Esophagus muscularis mucosa (tissue), 4 donors: ENCODE results near the gene STXBP6. TPM values are rescaled to one million over a fixed set of nuclear protein-coding genes. Genes with fewer than 3 reads are reported as not detected.

ENCODE experiments used
- DNase-seq: peaks from one replicate; pipeline ENCODE4 v3.0.0-alpha.2; 2017; ENCODE audit errors: extremely low spot score
- H3K27ac ChIP-seq, 4 donors: fragments of 200-600 bp; sonication (generic); replicated peaks in 1 of 4; 1 replicate in 3 of 4; 2 replicates in 1 of 4; pipeline ENCODE4 v1.5.1; 2016 to 2019; ENCODE audit warnings: mild to moderate bottlenecking in 1 of 4
- H3K27me3 ChIP-seq, 4 donors: fragments of 200-600 bp; sonication (generic); one replicate each; pipeline versions ENCODE4 v1.5.1 to v1.6.0; 2016 to 2019
- H3K36me3 ChIP-seq, 4 donors: fragments of 200-600 bp; sonication (generic); one replicate each; pipeline ENCODE4 v1.5.1; 2016 to 2019
- H3K4me1 ChIP-seq, 4 donors: fragments of 200-600 bp; sonication (generic); one replicate each; pipeline ENCODE4 v1.5.1; 2016 to 2019
- H3K4me3 ChIP-seq, 4 donors: fragments of 200-600 bp; sonication (generic); 1 replicate in 2 of 4; 2 replicates in 2 of 4; pipeline ENCODE4 v1.5.1; 2016 to 2019; ENCODE audit warnings: mild to moderate bottlenecking in 4 of 4, moderate library complexity in 1 of 4
- H3K9me3 ChIP-seq, 4 donors: fragments of 200-600 bp; sonication (generic); 1 replicate in 3 of 4; 2 replicates in 1 of 4; pipeline ENCODE4 v1.5.1; 2016 to 2019
- EP300 ChIP-seq: sonication (generic); formaldehyde crosslinking; IDR thresholded peaks from one replicate; pipeline ENCODE4 v1.6.1; 2017; ENCODE audit warnings: antibody characterized with exemption
- POLR2A ChIP-seq: fragments of 450-650 bp; IDR thresholded peaks from one replicate; pipeline ENCODE4 v1.6.1; 2017; ENCODE audit warnings: antibody characterized with exemption, moderate library complexity, mild to moderate bottlenecking, low read depth
- POLR2AphosphoS5 ChIP-seq, 2 donors: sonication (generic); formaldehyde crosslinking; IDR thresholded peaks; one replicate each; pipeline ENCODE4 v1.6.1; 2017; ENCODE audit warnings: antibody characterized with exemption in 2 of 2
- WGBS: methylation state at CpG from one replicate; pipeline ENCODE4 v1.1.5; 2018; 5-methylcytosine and 5-hydroxymethylcytosine counted together
- intact Hi-C: fragments of 100-400 bp; cut with DNase I; formaldehyde crosslinking; loops from one replicate; pipeline ENCODE4 v1.15.1; 2023
- total RNA-seq, 4 donors: library from RNA; depleted of rRNA; stranded (reverse); fragments of >200 nt; gene quantifications; one replicate each; pipeline versions ENCODE4 v1.1.0 to v1.2.1, GENCODE V29; 2016
- TF ChIP-seq, protein P1 (sequence below), 3 experiments: fragments of 200-600 bp in 2 of 3; fragments of 450-650 bp in 1 of 3; sonication (generic) in 2 of 3; IDR thresholded peaks; one replicate each; pipeline ENCODE4 v1.5.1; 2017 to 2019; ENCODE audit warnings: antibody characterized with exemption in 3 of 3, mild to moderate bottlenecking in 2 of 3, moderate library complexity in 1 of 3

Gene STXBP6
- 10 to 100 TPM; 36.9 to 60.4 (median 52.1) TPM for total RNA-seq

DNA sequence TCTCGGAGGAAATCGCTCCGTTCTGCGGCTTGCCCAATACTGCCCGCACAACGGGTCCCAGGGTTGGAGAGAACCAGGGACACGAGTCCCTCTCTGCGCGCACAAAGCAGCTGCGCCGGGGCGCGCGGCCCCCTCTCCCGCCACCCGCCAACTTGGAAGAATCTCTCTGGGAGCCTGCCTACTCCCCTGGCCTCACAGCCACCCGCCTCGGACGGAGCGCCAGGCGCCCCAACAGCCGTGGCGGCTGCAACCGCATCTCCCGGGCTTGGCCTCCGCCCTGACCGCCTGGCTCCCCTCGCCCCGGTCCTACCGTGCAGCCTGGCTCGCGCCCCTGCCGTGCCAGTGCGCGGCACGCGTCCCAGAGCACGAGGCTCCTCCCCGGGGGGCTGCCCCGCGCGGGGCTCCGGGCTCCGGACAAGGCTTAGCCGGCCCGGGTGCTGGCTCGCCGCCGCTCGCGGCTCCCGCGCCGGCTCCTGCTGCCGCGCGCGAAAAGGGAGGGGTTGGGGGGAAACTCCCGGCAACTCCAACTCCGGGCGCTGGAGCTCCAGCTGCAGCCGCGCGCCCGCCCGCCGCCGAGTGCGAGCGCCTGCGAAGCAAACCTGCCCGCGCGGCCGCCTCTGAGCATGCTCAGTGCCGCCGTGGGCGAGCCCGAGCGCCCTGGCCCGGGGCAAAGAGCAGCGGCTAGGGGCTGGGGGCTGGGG is at the start of gene STXBP6:
TSS of gene STXBP6 (minus strand) at position 580 of the 701 bp plus-strand sequence. CDS start 75,329 bp downstream, outside the sequence.
- 0% methylated on average over 3 of the region's 82 CpGs for WGBS
- DNase-seq, result no peak

GRCh38 chr14:25097120-25097519 is 47.2 kb upstream of the STXBP6 start:
- 48% methylated on average over 2 of the region's 2 CpGs for WGBS
- H3K4me1 ChIP-seq, result no peaks in the 10 kb centered on the region
- no peaks in the 10 kb centered on the region for H3K36me3 ChIP-seq
- intact Hi-C loops, result no loop called here
- TF ChIP-seq EP300 (no peak), POLR2A (no peak), POLR2AphosphoS5 (IDR thresholded peaks at IDR 0.05) (no peak)
- TF ChIP-seq, protein P1, sequence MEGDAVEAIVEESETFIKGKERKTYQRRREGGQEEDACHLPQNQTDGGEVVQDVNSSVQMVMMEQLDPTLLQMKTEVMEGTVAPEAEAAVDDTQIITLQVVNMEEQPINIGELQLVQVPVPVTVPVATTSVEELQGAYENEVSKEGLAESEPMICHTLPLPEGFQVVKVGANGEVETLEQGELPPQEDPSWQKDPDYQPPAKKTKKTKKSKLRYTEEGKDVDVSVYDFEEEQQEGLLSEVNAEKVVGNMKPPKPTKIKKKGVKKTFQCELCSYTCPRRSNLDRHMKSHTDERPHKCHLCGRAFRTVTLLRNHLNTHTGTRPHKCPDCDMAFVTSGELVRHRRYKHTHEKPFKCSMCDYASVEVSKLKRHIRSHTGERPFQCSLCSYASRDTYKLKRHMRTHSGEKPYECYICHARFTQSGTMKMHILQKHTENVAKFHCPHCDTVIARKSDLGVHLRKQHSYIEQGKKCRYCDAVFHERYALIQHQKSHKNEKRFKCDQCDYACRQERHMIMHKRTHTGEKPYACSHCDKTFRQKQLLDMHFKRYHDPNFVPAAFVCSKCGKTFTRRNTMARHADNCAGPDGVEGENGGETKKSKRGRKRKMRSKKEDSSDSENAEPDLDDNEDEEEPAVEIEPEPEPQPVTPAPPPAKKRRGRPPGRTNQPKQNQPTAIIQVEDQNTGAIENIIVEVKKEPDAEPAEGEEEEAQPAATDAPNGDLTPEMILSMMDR (IDR thresholded peaks at IDR 0.05), result no peak
- H3K4me3 ChIP-seq, result no peak overlapping the region
- no peaks in the 10 kb centered on the region for H3K9me3 ChIP-seq
- no peaks in the 10 kb centered on the region for H3K27me3 ChIP-seq
- DNase-seq, result no peak
- H3K27ac ChIP-seq, result no peak overlapping the region

More for the DNA sequence above, at the start of gene STXBP6:
- Histone ChIP-seq H3K9me3 (no peaks in the 10 kb centered on the region), H3K4me1 (peaks cover 38 to 50% (median 44%) of the 10 kb centered on the region in 4 donors), H3K27ac (peak within 1 kb of the TSS; percentile 83 to 93 (median 90)), H3K36me3 (no peaks in the 10 kb centered on the region), H3K4me3 (peak within 1 kb of the TSS; percentile 80 to 91 (median 86)), H3K27me3 (peaks cover 0 to 7% (median 0%) of the 10 kb centered on the region in 4 donors)
- intact Hi-C loops, result loop anchor here (5.0 kb wide), 2 partner anchors 72 to 83 kb away; no protein-coding TSS in a partner anchor
- TF ChIP-seq, protein P1 (IDR thresholded peaks at IDR 0.05), result peak in 1 of 3 experiments; percentile 16
- TF ChIP-seq POLR2AphosphoS5 (IDR thresholded peaks at IDR 0.05) (peak; percentile 59 to 68), POLR2A (no peak)

- Histone ChIP-seq H3K4me1 (no peaks in the 10 kb centered on the region), H3K9me3 (no peaks in the 10 kb centered on the region), H3K36me3 (no peaks in the 10 kb centered on the region), H3K27me3 (no peaks in the 10 kb centered on the region), H3K4me3 (no peak overlapping the region), H3K27ac (no peak overlapping the region)
- DNase-seq, result no peak
- TF ChIP-seq, protein P1 (IDR thresholded peaks at IDR 0.05), result no peak
- no peak for TF ChIP-seq EP300
- no peak for TF ChIP-seq POLR2A
- no peak for TF ChIP-seq POLR2AphosphoS5 (IDR thresholded peaks at IDR 0.05)
- intact Hi-C loops, result no loop called here
- WGBS, result 71% methylated on average over 5 of the region's 5 CpGs
Observed at GRCh38 chr14:25095736-25096437, 45.9 kb upstream of the STXBP6 start.

- DNase-seq, result no peak
- intact Hi-C loops, result no loop called here
- H3K4me3 ChIP-seq, result no peak overlapping the region
- TF ChIP-seq POLR2AphosphoS5 (IDR thresholded peaks at IDR 0.05) (no peak), POLR2A (no peak), EP300 (no peak)
- TF ChIP-seq, protein P1 (IDR thresholded peaks at IDR 0.05), result no peak
- 76% methylated on average over 9 of the region's 9 CpGs for WGBS
- no peaks in the 10 kb centered on the region for H3K27me3 ChIP-seq
- H3K36me3 ChIP-seq, result no peaks in the 10 kb centered on the region
- no peaks in the 10 kb centered on the region for H3K9me3 ChIP-seq
- no peak overlapping the region for H3K27ac ChIP-seq
- no peaks in the 10 kb centered on the region for H3K4me1 ChIP-seq
Observed at GRCh38 chr14:25094171-25094907, 44.4 kb upstream of the STXBP6 start.
